Measurements from ENCODE around the gene TUBB4B. TPM values are rescaled to one million over a fixed set of nuclear protein-coding genes. Genes with fewer than 3 reads are reported as not detected.
"Not testable (repeated sequence)": the region's sequence is repeated elsewhere in the genome, so short reads cannot be mapped to it uniquely, and the experiment has no call there.

TUBB4B gene
- total RNA-seq, 3 donors from 2014 or later, result 345 to 383 (median 380) TPM

DNA sequence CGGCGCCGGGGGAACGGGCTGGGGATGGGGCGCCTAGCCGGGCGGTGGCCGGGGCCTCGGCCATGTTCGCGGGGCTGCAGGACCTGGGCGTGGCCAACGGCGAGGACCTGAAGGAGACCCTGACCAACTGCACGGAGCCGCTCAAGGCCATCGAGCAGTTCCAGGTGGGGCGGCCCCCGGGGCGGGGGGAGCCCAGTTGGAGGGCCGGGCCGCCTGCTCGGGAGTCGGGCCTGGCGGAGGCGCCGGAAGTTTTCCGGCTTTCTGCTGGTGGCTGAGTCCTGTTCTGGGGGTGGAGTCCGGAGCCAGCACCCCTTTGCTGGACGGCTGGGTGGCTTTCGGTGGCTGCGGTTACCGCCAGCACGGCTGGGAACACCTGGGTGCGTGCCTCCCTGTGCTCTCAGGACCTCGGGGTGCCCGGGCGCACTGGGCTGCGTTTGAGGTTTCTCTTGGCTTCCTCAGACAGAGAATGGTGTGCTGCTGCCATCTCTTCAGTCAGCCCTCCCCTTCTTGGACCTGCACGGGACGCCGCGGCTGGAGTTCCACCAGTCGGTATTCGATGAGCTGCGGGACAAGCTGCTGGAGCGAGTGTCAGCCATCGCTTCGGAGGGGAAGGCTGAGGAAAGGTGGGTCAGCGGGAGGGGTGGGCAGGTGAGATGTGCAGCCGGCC is 14.5 kb downstream of the TUBB4B start:
- Mint-ChIP-seq H3K4me3 (peak overlapping the region; percentile 89), H3K27me3 (ENCODE audit: low read depth) (no peaks in the 10 kb centered on the region), H3K36me3 (ENCODE audit: insufficient read depth) (no peaks in the 10 kb centered on the region), H3K4me1 (ENCODE audit: low read depth) (peaks cover 12% of the 10 kb centered on the region), H3K9me3 (no peaks in the 10 kb centered on the region)
- ATAC-seq, result peak in 1 of 2 donors; percentile 49
- no peak for DNase-seq

DNA sequence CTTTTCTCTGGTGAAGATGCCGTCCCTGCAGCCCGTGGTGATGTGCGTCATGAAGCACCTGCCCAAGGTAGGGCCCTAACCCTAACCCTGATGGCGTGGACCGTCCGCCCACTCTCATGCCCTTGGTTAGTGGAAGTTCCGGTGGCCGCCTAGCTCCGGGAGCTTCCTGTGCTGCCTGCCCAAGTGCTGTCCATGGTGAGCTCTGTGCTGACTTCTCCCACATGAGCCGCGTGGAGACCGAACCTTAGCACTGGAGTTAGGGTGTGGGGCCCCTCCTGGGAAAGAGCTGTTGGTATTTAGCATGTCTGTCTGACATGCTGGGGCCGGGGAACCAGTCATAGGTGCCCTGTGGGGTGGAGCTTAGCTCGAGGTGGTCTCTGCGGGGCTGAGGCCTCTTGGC is 15.3 kb downstream of the TUBB4B start:
- no peaks in the 10 kb centered on the region for H3K27me3 Mint-ChIP-seq (ENCODE audit: low read depth)
- H3K36me3 Mint-ChIP-seq (ENCODE audit: insufficient read depth), result no peaks in the 10 kb centered on the region
- H3K4me1 Mint-ChIP-seq (ENCODE audit: low read depth), result peaks cover 12% of the 10 kb centered on the region
- H3K4me3 Mint-ChIP-seq, result peak overlapping the region; percentile 89
- no peak for DNase-seq
- no peaks in the 10 kb centered on the region for H3K9me3 Mint-ChIP-seq
- no peak for ATAC-seq

DNA sequence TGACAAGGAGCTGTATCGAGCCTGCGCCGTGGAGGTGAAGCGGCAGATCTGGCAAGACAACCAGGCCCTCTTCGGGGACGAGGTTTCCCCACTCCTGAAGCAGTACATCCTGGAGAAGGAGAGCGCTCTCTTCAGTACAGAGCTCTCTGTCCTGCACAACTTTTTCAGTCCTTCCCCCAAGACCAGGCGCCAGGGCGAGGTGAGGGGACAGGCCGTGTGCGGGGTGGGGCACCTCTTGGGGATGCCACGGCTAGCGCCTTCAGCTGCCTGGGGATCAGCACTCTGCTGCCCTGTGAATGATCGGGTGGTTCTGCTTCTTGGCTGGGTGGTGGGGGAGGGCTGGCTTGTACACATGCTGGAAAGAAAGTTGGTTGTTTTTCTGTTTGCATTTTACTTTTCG is 15.8 kb downstream of the TUBB4B start:
- no peaks in the 10 kb centered on the region for H3K9me3 Mint-ChIP-seq
- peaks cover 4% of the 10 kb centered on the region for H3K36me3 Mint-ChIP-seq (ENCODE audit: insufficient read depth)
- no peak for ATAC-seq

DNA sequence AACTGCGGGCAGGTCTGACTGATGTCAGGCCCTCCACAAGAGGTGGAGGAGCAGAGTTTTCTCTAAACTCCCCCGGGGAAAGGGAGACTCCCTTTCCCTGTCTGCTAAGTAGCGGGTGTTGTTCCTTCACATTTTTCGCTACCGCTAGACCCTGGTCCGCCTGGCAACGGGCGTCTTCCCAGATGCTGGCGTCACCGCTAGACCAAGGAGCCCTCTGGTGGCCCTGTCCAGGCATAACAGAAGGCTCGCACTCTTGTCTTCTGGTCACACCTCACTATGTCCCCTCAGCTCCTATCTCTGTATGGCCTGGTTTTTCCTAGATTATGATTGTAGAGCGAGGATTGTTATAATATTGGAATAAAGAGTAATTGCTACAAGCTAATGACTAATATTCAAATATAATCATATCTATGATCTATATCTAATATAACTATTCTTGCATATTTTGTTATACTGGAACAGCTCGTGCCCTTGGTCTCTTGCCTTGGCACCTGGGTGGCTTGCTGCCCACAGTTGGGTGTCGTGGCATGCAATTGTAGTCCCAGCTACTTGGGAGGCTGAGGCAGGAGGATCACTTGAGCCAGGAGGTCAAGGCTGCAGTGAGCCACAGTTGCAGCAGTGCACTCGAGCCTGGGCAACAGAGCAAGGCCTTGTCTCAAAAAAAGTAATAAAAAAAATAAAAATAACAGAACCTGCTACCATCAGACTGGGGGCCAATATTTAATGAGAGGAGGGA is 21.3 kb downstream of the TUBB4B start:
- DNase-seq; H3K4me3 Mint-ChIP-seq; H3K36me3 Mint-ChIP-seq (ENCODE audit: insufficient read depth); H3K27me3 Mint-ChIP-seq (ENCODE audit: low read depth); H3K4me1 Mint-ChIP-seq (ENCODE audit: low read depth); H3K9me3 Mint-ChIP-seq; ATAC-seq: not testable (repeated sequence)

More for the DNA sequence above, 15.8 kb downstream of the TUBB4B start:
- no peak for DNase-seq
- peak overlapping the region; percentile 89 for H3K4me3 Mint-ChIP-seq
- H3K27me3 Mint-ChIP-seq (ENCODE audit: low read depth), result no peaks in the 10 kb centered on the region
- peaks cover 14% of the 10 kb centered on the region for H3K4me1 Mint-ChIP-seq (ENCODE audit: low read depth)

DNA sequence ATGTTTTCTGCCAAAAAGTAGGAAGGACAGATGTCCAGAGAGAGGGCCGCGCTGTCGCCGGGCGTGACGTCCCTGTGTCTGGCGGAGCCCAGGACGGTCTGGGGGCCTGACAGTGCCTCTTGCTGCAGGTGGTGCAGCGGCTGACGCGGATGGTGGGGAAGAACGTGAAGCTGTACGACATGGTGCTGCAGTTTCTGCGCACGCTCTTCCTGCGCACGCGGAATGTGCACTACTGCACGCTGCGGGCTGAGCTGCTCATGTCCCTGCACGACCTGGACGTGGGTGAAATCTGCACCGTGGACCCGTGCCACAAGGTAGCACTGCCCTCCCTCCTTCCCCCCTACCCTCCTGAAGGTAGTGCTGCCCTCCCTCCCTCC is 21.8 kb downstream of the TUBB4B start:
- peaks cover 6% of the 10 kb centered on the region for H3K36me3 Mint-ChIP-seq (ENCODE audit: insufficient read depth)
- H3K27me3 Mint-ChIP-seq (ENCODE audit: low read depth), result no peaks in the 10 kb centered on the region
- H3K4me1 Mint-ChIP-seq (ENCODE audit: low read depth), result peaks cover 2% of the 10 kb centered on the region
- no peaks in the 10 kb centered on the region for H3K9me3 Mint-ChIP-seq
- H3K4me3 Mint-ChIP-seq, result no peak overlapping the region
- ATAC-seq (no peak), DNase-seq (no peak)

DNA sequence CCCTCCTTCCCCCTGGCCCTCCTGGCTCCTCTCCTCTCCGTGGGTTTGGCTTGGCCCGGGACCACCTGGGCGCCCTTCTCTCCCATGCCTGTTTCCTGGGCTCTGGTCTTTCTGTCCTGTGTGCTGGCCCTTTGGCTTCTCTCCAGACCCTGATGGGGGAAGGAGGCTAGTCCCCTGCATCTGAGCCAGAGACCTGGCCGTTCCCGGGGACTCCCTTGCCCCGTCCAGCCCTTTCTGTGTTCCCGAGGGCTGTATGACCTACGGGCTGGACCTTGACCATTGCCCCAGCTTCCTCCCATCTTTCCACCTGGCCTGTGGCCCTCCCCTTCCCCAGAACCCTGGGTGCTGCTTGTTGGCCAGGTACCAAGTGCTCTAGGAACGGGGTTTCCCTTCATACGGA is 22.4 kb downstream of the TUBB4B start:
- Mint-ChIP-seq H3K9me3 (no peaks in the 10 kb centered on the region), H3K4me1 (ENCODE audit: low read depth) (peaks cover 2% of the 10 kb centered on the region)

DNA sequence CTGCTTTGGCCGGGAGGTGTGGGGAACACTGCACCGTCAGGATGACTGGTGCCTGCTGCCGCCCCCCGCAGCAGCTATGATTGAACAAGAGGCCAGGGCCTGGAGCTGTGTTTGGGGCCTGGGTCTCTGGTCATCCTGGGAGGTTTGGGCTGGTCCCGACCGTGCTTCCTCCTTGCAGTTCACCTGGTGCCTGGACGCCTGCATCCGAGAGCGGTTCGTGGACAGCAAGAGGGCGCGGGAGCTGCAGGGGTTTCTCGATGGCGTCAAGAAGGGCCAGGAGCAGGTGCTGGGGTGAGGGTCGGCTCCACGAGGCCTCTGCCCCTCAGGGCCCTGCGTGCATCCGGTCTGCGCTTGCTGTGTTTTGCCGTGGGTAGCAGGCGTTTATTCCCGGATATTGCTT is 23.0 kb downstream of the TUBB4B start:
- no peak overlapping the region for H3K4me3 Mint-ChIP-seq
- ATAC-seq (no peak), DNase-seq (no peak)
- H3K9me3 Mint-ChIP-seq, result no peaks in the 10 kb centered on the region
- H3K4me1 Mint-ChIP-seq (ENCODE audit: low read depth), result peaks cover 2% of the 10 kb centered on the region
- no peaks in the 10 kb centered on the region for H3K27me3 Mint-ChIP-seq (ENCODE audit: low read depth)
- peaks cover 11% of the 10 kb centered on the region for H3K36me3 Mint-ChIP-seq (ENCODE audit: insufficient read depth)

More for the DNA sequence above, 22.4 kb downstream of the TUBB4B start:
- ATAC-seq, result no peak
- no peak for DNase-seq
- Mint-ChIP-seq H3K27me3 (ENCODE audit: low read depth) (no peaks in the 10 kb centered on the region), H3K36me3 (ENCODE audit: insufficient read depth) (peaks cover 6% of the 10 kb centered on the region), H3K4me3 (no peak overlapping the region)

DNA sequence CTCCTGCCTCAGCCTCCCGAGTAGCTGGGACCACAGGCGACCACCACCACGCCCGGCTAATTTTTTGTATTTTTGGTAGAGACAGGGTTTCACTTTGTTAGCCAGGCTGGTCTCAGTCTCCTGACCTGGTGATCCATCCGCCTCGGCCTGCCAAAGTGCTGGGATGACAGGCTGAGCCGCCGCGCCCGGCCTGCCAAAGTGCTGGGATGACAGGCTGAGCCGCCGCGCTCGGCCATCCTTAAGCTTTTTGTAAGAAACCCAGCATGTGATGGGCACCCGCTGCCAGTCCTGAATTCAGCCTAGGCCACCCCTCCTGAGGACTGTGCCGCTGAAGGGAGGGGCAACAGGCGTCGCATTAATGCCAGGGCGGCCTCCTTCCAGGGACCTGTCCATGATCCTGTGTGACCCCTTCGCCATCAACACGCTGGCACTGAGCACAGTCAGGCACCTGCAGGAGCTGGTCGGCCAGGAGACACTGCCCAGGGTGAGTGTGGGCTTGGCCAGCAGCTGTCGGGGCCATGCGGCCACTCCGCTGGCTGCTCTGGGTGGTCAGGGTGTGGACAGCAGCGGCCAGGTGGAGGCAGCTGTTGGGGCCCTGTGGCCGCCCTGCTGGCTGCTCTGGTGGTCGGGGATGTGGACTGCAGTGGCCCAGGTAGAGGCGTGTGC is 24.5 kb downstream of the TUBB4B start:
- Mint-ChIP-seq H3K4me3 (no peak overlapping the region), H3K9me3 (no peaks in the 10 kb centered on the region), H3K36me3 (ENCODE audit: insufficient read depth) (peaks cover 19% of the 10 kb centered on the region), H3K4me1 (ENCODE audit: low read depth) (peaks cover 2% of the 10 kb centered on the region), H3K27me3 (ENCODE audit: low read depth) (no peaks in the 10 kb centered on the region)
- DNase-seq (no peak), ATAC-seq (no peak)

DNA sequence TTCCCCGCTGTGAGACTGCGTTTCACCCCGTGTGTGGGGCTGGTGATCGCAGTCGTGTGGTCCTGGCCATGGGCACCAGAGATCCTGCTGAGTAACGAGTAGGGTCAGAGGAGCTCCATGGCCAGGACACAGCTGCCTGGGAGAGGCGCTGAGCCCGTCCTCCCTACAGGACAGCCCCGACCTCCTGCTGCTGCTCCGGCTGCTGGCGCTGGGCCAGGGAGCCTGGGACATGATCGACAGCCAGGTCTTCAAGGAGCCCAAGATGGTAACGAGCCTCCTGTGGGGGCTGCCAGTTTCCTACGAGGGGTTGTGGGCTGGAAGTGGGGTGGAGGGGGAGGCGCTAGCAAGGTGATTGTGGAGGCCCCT is 25.1 kb downstream of the TUBB4B start:
- Mint-ChIP-seq H3K4me3 (no peak overlapping the region), H3K9me3 (no peaks in the 10 kb centered on the region), H3K4me1 (ENCODE audit: low read depth) (peaks cover 5% of the 10 kb centered on the region), H3K36me3 (ENCODE audit: insufficient read depth) (peaks cover 19% of the 10 kb centered on the region), H3K27me3 (ENCODE audit: low read depth) (no peaks in the 10 kb centered on the region)
- DNase-seq, result no peak
- no peak for ATAC-seq

DNA sequence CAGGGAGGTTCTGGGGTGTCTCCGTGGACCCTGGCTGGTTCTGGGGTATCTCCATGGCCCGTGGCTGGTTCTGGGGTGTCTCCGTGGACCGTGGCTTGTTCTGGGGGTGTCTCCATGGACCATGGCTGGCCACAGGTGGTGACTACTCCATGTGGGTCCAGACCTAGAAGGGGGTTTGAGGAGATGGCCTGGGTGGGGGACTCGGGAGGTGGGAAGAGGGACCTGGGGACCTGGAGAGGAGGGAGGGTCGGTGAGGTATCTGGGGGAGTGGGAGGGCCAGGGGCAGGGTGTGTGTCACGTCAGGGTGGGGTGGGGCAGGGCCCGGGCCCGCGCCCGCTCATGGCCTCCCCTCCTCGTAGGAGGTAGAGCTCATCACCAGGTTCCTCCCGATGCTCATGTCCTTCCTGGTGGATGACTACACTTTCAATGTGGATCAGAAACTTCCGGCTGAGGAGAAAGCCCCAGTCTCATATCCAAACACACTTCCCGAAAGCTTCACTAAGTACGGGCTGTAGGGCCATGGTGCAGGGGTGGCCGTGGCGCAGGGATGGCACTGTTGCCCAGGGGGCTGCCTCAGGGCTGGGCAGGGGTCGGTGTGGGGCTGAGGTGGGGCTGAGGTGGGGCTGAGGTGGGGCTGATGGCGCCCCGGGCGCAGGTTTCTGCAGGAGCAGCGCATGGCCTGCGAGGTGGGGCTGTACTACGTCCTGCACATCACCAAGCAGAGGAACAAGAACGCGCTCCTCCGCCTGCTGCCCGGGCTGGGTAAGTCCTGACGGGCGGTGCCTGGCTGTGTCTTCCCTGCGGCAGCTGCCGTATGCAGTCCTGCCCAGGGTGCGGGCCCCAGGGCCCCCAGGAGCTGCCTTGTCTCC is 25.7 kb downstream of the TUBB4B start:
- Mint-ChIP-seq H3K4me1 (ENCODE audit: low read depth) (peaks cover 8% of the 10 kb centered on the region), H3K4me3 (no peak overlapping the region), H3K27me3 (ENCODE audit: low read depth) (no peaks in the 10 kb centered on the region), H3K36me3 (ENCODE audit: insufficient read depth) (peaks cover 15% of the 10 kb centered on the region), H3K9me3 (no peaks in the 10 kb centered on the region)
- DNase-seq (no peak), ATAC-seq (no peak)

DNA sequence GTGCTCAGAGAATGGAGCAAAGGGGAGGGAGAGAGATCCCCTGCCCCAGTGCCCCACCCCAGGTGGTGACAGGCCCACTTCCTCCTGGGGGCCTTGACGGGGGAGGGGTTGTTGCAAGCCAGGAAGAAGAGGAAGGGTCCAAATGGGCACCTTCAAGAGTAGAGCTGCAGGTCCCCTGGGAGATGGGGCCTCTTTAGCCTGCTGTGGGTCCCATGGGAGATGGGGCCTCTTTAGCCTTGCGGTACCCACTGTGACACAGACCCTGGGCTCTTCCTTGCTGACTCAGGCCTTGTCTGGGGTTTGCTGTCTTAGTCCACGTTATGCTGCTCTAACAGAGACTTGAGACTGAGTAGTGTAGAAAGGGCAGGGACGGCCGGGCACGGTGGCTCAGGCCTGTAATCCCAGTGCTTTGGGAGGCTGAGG is 26.9 kb downstream of the TUBB4B start:
- Mint-ChIP-seq H3K9me3 (no peaks in the 10 kb centered on the region), H3K4me3 (no peak overlapping the region), H3K27me3 (ENCODE audit: low read depth) (no peaks in the 10 kb centered on the region), H3K36me3 (ENCODE audit: insufficient read depth) (peaks cover 15% of the 10 kb centered on the region), H3K4me1 (ENCODE audit: low read depth) (peaks cover 7% of the 10 kb centered on the region)
- DNase-seq (no peak), ATAC-seq (no peak)

DNA sequence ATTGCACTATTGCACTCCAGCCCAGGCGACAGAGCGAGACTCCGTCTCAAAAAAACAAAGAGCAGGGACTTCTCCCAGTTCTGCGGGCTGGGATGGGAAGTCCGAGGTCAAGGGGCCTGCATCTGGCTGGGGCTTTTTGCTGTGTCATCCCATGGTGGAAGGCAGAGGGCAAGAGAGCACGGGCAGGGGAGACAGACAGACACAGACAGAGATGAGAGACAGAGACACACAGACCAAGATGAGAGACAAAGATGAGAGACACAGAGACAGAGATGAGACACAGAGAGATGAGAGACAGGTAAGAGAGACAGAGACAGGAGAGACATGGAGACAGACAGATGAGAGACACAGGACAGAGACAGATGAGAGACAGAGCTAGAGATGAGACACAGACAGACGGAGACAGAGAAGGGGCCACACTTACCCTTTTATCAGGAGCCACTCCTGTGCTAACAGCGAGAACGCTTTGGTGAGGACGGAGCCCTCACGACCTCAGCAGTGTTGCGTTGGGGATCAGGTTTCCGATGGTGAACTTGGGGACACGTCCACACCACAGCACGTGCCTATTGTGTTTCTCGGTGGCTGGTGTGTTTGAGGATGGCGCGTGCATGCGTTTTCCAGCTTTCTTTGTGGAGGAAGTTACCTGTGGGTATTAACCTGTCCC is 27.6 kb downstream of the TUBB4B start:
- Mint-ChIP-seq H3K27me3 (ENCODE audit: low read depth) (no peaks in the 10 kb centered on the region), H3K9me3 (no peaks in the 10 kb centered on the region), H3K36me3 (ENCODE audit: insufficient read depth) (peaks cover 18% of the 10 kb centered on the region), H3K4me1 (ENCODE audit: low read depth) (peaks cover 7% of the 10 kb centered on the region), H3K4me3 (no peak overlapping the region)
- ATAC-seq (no peak), DNase-seq (no peak)

DNA sequence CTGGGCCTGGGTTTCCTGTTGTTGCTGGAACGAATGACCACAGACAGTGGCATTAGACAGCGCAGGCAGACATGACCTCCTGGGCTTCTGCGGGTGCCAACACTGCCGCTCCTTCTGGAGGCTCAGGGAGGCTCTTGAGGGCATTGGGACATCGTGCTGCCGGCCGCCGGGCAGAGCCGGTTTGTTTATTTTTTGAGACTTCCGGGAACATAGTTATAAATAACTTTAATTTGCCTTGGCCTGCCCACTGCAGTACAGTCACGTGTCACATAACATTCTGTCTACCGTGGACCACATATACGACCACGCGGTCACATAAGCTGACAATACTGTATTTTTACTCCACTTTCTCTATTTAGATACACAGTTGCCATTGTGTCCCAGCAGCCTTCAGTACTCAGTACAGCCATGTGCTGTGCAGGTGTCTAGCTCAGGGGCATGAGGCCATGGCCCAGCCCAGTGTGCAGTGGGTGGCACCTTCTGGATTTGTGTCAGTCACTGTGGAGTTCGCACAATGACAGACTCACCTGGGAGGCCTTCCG is 28.2 kb downstream of the TUBB4B start:
- DNase-seq (no peak), ATAC-seq (no peak)
- Mint-ChIP-seq H3K4me1 (ENCODE audit: low read depth) (peaks cover 7% of the 10 kb centered on the region), H3K36me3 (ENCODE audit: insufficient read depth) (peaks cover 18% of the 10 kb centered on the region), H3K27me3 (ENCODE audit: low read depth) (no peaks in the 10 kb centered on the region), H3K9me3 (no peaks in the 10 kb centered on the region), H3K4me3 (no peak overlapping the region)
